SU-DHL-6 (cell line): ENCODE measurements around the gene ROBO2.

Source experiments
- EZH2phosphoT487 ChIP-seq: fragments of 200-600 bp; sonication (generic), shearing (Covaris generic); conservative IDR thresholded peaks from 2 replicates; pipeline ENCODE4 v1.6.1; 2018; ENCODE audit warnings: mild to moderate bottlenecking, antibody characterized with exemption, low read length, moderate library complexity, mixed read lengths
- TF ChIP-seq, protein P1 (sequence below): fragments of 200-600 bp; sonication (generic); IDR thresholded peaks from one replicate; pipeline ENCODE4 v1.5.1; 2017; ENCODE audit warnings: antibody characterized with exemption, mild to moderate bottlenecking, low read length, moderate library complexity; ENCODE audit not compliant: insufficient read depth, poor library complexity, severe bottlenecking

DNA sequence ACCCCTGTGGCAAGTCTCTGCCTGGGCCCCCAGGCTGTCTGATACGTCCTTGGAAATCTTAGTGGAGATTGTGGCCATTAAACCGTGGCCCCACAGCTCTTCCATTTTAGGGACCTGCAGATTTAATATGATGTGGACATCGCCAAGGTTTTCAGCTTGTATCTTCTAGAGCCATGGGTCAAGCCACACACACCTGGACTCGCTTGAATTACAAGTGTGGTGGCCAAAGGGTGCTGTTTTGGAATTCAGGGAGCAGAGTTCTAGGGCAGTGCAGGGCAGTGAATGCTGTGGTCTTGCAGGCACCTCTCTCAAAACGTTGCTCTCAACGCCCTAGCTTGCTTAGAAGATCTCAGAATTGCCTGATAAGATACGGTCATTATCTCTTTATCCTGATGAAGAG, 211.2 kb downstream of the ROBO2 start:
- TF ChIP-seq, protein P1, sequence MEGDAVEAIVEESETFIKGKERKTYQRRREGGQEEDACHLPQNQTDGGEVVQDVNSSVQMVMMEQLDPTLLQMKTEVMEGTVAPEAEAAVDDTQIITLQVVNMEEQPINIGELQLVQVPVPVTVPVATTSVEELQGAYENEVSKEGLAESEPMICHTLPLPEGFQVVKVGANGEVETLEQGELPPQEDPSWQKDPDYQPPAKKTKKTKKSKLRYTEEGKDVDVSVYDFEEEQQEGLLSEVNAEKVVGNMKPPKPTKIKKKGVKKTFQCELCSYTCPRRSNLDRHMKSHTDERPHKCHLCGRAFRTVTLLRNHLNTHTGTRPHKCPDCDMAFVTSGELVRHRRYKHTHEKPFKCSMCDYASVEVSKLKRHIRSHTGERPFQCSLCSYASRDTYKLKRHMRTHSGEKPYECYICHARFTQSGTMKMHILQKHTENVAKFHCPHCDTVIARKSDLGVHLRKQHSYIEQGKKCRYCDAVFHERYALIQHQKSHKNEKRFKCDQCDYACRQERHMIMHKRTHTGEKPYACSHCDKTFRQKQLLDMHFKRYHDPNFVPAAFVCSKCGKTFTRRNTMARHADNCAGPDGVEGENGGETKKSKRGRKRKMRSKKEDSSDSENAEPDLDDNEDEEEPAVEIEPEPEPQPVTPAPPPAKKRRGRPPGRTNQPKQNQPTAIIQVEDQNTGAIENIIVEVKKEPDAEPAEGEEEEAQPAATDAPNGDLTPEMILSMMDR = no peak
- TF ChIP-seq EZH2phosphoT487 = no peak
